AG10803 (cell line): ENCODE measurements around the gene PTPN9.
A peak's percentile ranks its signal among the peaks of the same experiment; 100 is the strongest.
"Not testable (repeated sequence)": the region's sequence is repeated elsewhere in the genome, so short reads cannot be mapped to it uniquely, and the experiment has no call there.

Experiments
- DNase-seq: peaks from one replicate; pipeline ENCODE4 v3.0.0; 2010; ENCODE audit warnings: low read depth
- H3K4me3 ChIP-seq: 2 replicates; pipeline ENCODE4 v1.5.1; 2011; ENCODE audit warnings: mild to moderate bottlenecking, low read length, control low read depth
- TF ChIP-seq, protein P1 (sequence below): conservative IDR thresholded peaks from 2 replicates; pipeline ENCODE4 v1.5.1; 2011; ENCODE audit warnings: mild to moderate bottlenecking, low read length, control low read depth, inconsistent platforms

Gene PTPN9

DNA sequence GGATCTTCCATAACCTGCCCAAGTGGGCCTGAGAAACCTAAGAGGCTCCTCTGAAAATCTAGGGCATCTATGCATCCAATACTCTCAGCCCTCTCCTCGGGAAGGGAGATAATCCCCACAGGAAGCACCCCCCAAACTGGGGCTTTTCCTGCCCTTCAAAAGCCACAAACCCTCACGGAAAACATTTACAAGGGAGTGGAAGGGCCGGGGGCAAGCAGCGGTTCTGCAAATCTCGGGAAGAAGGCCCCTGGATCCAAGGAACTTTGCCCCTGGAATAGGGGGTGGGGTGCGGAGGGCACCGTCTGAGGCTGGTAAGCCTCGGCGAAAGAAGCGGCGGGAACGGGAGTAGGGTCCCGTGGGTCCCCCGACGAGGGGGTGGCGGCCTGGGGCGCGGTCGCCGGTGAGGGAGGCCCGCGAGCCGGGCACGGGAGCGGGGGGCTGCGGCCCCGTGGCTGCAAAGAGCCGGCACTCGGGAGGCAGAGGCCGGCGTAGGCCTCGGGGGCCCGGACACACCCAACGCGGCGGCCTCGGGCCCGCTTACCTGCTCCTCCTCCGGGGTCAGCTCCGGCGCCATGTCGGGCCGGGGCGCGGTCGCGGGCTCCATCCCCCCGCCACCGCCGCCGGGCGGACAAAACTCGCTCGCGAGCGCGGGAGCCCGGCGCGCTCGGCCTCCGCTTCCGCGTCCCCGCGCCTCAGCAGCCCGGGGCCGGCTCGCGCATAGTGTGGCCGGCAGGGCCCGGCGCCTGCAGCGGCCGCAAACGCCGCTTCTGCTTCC, 755 bp downstream of the PTPN9 start:
- H3K4me3 ChIP-seq = peak overlapping the region; percentile 83
- TF ChIP-seq, protein P1, sequence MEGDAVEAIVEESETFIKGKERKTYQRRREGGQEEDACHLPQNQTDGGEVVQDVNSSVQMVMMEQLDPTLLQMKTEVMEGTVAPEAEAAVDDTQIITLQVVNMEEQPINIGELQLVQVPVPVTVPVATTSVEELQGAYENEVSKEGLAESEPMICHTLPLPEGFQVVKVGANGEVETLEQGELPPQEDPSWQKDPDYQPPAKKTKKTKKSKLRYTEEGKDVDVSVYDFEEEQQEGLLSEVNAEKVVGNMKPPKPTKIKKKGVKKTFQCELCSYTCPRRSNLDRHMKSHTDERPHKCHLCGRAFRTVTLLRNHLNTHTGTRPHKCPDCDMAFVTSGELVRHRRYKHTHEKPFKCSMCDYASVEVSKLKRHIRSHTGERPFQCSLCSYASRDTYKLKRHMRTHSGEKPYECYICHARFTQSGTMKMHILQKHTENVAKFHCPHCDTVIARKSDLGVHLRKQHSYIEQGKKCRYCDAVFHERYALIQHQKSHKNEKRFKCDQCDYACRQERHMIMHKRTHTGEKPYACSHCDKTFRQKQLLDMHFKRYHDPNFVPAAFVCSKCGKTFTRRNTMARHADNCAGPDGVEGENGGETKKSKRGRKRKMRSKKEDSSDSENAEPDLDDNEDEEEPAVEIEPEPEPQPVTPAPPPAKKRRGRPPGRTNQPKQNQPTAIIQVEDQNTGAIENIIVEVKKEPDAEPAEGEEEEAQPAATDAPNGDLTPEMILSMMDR = no peak
- no peak for DNase-seq

DNA sequence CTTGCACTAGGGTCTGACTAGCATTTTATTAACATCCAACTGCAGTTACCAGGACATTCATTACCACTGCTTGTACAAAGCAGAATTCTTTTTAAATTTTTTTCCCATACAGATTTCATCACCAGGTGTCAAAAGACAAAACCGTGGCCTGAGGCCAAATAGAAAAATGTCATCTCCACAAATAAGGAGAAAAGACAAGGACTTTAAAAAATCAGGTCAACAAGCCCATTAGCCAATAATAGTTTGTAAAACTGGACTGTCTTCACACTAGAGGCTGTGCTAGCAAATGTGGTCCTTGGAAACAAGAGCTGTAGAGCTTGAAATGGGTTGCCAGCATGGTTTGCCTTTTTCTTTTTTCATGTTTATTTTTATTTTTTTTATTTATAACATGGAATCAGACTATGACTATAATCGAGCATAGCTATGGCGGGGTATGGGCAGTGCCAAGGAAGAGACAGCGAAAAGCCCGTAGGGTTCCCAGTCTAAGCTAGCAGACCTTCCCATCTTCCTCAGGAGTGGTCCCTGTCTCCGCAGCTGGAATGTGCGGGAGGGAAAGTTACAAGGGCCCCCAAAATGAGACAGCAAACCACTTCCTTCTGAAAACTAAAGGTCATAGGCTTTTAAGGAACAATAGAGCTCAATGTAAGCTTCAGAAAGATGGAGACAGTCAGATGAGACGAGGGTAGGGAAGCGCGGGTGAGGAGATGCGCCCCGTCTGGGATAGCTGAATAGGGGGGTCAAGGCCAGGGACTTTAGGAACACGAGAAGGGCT, 1.5 kb downstream of the PTPN9 start:
- TF ChIP-seq, protein P1 = no peak
- peak overlapping the region; percentile 83 for H3K4me3 ChIP-seq
- DNase-seq = peak; percentile 22

DNA sequence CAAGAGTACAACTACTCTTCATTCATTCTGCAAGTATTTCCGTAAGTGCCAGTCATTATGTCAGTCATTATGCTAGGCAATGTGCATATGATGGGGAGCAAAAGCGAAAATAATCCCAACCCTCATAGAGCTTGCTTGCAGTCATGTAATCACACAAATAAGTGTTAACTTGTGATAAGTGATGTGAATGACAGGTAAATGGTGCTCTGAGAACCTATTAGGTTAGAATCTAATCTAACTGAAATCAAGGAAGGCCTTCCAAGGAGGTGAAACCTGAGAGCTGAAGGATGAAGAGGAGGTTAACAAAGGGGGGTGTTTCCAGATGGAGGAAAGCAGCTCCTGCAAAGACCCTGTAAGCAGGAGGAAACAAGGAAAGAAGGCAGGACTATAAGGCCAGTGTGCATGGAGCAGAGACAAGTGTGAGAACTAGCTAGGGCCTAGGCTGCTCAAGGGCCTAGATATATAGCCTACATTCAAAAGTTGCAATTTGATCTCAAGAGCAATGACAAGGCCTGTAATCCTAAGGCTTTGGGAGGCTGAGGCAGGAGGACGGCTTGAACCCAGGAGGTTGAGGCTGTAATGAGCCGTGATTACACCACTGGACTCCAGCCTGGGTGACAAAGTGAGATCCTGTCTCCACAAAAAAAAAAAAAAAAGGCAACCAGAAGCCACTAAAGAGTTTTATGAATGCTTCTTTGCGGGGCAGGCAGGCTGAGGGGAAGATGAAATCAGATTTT, 5.3 kb downstream of the PTPN9 start:
- DNase-seq = no peak
- TF ChIP-seq, protein P1 = no peak
- no peak overlapping the region for H3K4me3 ChIP-seq

DNA sequence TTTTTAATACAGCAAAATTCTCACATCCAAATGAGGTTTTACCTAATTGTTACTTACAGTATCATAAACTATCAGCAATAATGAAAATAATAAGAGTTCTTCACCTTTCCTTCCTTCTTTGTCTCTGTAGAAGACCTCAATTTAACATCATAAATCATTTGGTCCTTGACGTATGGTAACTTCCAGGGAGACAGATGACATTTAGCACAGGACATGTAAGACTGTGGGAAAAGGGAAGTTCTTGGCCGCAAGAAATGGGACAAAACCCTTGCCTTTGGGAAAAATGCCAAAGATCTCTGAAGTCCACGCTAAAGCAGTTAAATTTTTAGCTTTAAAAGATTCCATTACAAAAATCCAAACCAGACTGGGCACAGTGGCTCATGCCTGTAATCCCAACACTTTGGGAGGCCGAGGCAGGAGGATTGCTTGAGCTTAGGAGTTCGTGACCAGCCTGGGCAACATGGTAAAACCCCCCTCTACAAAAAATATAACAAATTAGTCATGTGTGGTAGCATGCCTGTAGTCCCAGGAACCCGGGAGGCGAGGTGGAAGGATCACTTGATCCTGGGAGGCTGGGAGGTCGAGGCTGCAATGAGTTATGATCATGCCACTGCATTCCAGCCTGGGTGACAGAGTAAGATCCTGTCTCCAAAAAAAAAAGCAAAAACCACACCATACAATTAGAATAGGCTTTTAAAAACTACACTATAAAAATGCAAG, 8.8 kb downstream of the PTPN9 start:
- no peak overlapping the region for H3K4me3 ChIP-seq
- TF ChIP-seq, protein P1 = no peak
- DNase-seq = peak; percentile 40

DNA sequence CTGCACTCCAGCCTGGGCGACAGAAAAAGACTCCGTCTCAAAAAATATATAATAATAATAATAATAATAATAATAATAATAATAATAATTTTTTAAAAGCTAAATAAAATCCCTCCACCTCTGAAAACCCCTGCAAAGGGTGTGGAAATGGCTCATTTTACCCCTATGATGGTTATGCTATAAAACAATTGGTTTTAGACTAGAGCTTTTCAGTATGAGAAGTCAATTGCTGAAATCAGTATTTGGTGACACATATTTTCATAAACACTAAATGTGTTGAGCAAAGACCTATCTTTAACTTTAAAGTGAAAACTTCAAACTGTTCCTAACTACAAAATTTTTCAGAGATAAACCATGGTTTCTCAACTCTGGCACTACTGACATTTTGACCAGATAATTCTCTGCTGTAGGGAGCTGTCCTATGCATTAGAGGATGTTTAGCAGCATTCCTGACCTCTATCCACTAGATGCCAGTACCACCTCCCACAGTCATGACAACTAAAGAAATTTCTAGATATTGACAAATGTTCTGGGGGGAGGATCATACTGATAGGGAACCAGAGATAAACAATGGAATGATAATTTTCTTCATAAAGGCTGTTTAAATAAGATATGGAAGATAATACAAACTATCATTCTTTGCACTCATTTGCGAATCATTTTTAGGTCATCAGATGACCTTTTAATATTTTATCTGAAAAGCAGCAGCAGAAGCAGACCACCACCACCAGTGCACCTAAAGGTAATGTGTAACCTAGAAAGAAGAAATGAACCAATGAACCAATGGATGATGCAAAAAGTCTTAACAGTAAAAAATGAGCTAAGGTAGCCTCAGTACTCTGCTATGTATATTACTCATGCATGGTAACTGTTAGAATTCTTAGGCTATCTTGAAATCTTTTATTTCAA, 13.8 kb downstream of the PTPN9 start:
- TF ChIP-seq, protein P1 = no peak
- DNase-seq = peak; percentile 46
- H3K4me3 ChIP-seq = no peak overlapping the region

DNA sequence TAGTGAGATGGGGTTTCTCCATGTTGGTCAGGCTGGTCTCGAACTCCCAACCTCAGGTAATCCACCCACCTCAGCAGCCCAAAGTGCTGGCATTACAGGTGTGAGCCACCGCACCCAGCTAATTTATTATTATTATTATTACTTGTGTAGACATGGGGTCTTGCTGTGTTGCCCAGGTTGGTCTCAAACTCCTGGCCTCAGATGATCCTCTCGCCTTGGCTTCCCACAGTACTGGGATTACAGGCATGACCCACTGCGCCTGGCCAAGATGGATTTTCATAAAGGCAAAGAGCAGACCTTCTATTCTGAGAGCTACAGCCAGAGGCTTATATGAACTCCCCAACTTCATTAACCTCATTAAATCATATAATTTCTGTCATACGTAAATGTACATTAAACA, 17.2 kb downstream of the PTPN9 start:
- TF ChIP-seq, protein P1 = no peak
- no peak overlapping the region for H3K4me3 ChIP-seq
- DNase-seq = no peak

DNA sequence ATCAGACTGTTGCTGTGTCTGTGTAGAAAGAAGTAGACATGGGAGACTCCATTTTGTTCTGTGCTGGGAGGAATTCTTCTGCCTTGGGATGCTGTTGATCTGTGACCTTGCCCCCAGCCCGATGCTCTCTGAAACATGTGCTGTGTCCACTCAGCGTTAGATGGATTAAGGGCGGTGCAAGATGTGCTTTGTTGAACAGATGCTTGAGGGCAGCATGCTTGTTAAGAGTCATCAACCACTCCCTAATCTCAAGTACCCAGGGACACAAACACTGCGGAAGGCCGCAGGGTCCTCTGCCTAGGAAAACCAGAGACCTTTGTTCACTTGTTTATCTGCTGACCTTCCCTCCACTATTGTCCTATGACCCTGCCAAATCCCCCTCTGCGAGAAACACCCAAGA, 19.8 kb downstream of the PTPN9 start:
- H3K4me3 ChIP-seq, DNase-seq: not testable (repeated sequence)

DNA sequence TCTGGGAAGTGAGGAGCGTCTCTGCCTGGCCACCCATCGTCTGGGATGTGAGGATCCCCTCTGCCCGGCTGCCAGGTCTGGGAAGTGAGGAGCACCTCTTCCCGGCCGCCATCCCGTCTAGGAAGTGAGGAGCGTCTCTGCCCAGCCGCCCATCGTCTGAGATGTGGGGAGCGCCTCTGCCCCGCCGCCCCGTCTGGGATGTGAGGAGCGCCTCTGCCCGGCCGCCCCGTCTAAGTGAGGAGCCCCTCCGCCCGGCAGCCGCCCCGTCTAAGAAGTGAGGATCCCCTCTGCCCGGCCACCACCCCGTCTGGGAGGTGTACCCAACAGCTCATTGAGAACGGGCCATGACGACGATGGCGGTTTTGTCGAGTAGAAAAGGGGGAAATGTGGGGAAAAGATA, 20.2 kb downstream of the PTPN9 start:
- not testable (repeated sequence) for DNase-seq, H3K4me3 ChIP-seq
